Adrenal gland (tissue), 12 donors: ENCODE data around the gene IGDCC3. TPM values are rescaled to one million over a fixed set of nuclear protein-coding genes. Genes with fewer than 3 reads are reported as not detected.

Experiments
- DNase-seq, 7 donors: peaks; one replicate each; pipeline ENCODE4 v3.0.0-alpha.2; 2019 to 2020
- H3K27ac ChIP-seq, 5 donors: fragments of 200-600 bp; sonication (generic) in 4 of 5; 1 replicate in 3 of 5; 2 replicates in 2 of 5; pipeline versions ENCODE4 v1.5.1 to v1.8.0; 2016 to 2020; ENCODE audit warnings: mild to moderate bottlenecking in 1 of 5
- H3K27me3 ChIP-seq: fragments of 200-600 bp; 2 replicates; pipeline ENCODE4 v1.8.0; 2021
- H3K36me3 ChIP-seq, 2 donors: fragments of 200-600 bp; replicated peaks in 1 of 2; 1 replicate in 1 of 2; 2 replicates in 1 of 2; pipeline versions ENCODE4 v1.5.1 to v1.8.0; 2018 to 2022
- H3K4me1 ChIP-seq, 2 donors: fragments of 200-600 bp; replicated peaks in 1 of 2; 1 replicate in 1 of 2; 2 replicates in 1 of 2; pipeline versions ENCODE4 v1.5.1 to v1.8.0; 2018 to 2021
- H3K4me3 ChIP-seq, 4 donors: fragments of 200-600 bp; sonication (generic) in 3 of 4; one replicate each; pipeline ENCODE4 v1.5.1; 2016 to 2018
- H3K9me3 ChIP-seq, 3 donors: fragments of 200-600 bp; sonication (generic) in 1 of 3; replicated peaks in 1 of 3; 1 replicate in 2 of 3; 2 replicates in 1 of 3; pipeline versions ENCODE4 v1.5.1 to v1.8.0; 2016 to 2021
- POLR2A ChIP-seq, 2 donors: fragments of 450-650 bp; IDR thresholded peaks; one replicate each; pipeline ENCODE4 v1.6.1; 2017; ENCODE audit warnings: antibody characterized with exemption in 2 of 2, mild to moderate bottlenecking in 2 of 2, moderate library complexity in 1 of 2
- WGBS, 4 donors: extraction: QIAGEN DNeasy Blood & Tissue Kit in 2 of 4; methylation state at CpG; one replicate each; pipeline versions ENCODE4 v1.1.5 to v1.1.7; 2013 to 2017; 5-methylcytosine and 5-hydroxymethylcytosine counted together
- intact Hi-C, 2 donors: fragments of 100-400 bp; cut with DNase I; formaldehyde crosslinking; loops; one replicate each; pipeline versions ENCODE4 v1.14.1 to v1.15.0; 2022 to 2023
- polyA plus RNA-seq, 3 donors: library from polyadenylated mRNA; stranded (reverse); fragments of 200-250 nt in 2 of 3; fragments of 350-450 nt in 1 of 3; fragmentation: Illumina TruSeq in 1 of 3; extraction: RNeasy Lipid Tissue Mini Kit (QIAGEN cat#74804) in 1 of 3; gene quantifications; one replicate each; pipeline ENCODE4 v1.2.3, GENCODE V29; 2013 to 2014
- total RNA-seq, 9 donors: library from RNA; depleted of rRNA in 4 of 9; stranded (reverse); fragments of >200 nt in 4 of 9; fragments of 120-200 nt in 1 of 9; fragmentation: NEBNext Ultra II Directional in 1 of 9; extraction: Animal tissue kit (Norgen Biotek cat#: 25700) in 1 of 9; gene quantifications; one replicate each; pipeline versions ENCODE4 v1.1.0 to v1.2.4, GENCODE V29; 2013 to 2023
- TF ChIP-seq, protein P1 (sequence below), 6 experiments: fragments of 450-650 bp in 4 of 6; fragments of 200-600 bp in 2 of 6; sonication (generic) in 1 of 6; IDR thresholded peaks; 1 replicate in 5 of 6; 2 replicates in 1 of 6; pipeline versions ENCODE4 v1.5.1 to v1.8.0; 2016 to 2021; ENCODE audit warnings: antibody characterized with exemption in 6 of 6, mild to moderate bottlenecking in 2 of 6, moderate library complexity in 1 of 6
- donor health status: healthy with polysubstance abuse.
- donor health status: Bipolar disorder and iron deficiency.
- donor health status: DM: yes; HTN: yes; CAD: no.
- donor health status: DM: no; HTN: no; CAD: no.
- donor health status: DM: no; HTN: no; CAD: no.
- donor health status: DM: yes; HTN: yes; CAD: no.

Gene IGDCC3
- total and polyA plus RNA-seq, 12 donors: 0.13 to 0.39 (median 0.29) TPM; not detected in 7

- Histone ChIP-seq H3K36me3 (peaks cover 0 to 7% of the 10 kb centered on the region in 2 donors), H3K4me3 (no peak overlapping the region), H3K4me1 (peaks cover 0 to 6% of the 10 kb centered on the region in 2 donors), H3K27me3 (no peaks in the 10 kb centered on the region), H3K9me3 (no peaks in the 10 kb centered on the region), H3K27ac (no peak overlapping the region)
- intact Hi-C loops: loop anchor here in 1 of 2 donors (5.0 kb wide), 1 partner anchor 70 kb away; no protein-coding TSS in a partner anchor
- no peak for TF ChIP-seq POLR2A (IDR thresholded peaks at IDR 0.05)
- TF ChIP-seq, protein P1, sequence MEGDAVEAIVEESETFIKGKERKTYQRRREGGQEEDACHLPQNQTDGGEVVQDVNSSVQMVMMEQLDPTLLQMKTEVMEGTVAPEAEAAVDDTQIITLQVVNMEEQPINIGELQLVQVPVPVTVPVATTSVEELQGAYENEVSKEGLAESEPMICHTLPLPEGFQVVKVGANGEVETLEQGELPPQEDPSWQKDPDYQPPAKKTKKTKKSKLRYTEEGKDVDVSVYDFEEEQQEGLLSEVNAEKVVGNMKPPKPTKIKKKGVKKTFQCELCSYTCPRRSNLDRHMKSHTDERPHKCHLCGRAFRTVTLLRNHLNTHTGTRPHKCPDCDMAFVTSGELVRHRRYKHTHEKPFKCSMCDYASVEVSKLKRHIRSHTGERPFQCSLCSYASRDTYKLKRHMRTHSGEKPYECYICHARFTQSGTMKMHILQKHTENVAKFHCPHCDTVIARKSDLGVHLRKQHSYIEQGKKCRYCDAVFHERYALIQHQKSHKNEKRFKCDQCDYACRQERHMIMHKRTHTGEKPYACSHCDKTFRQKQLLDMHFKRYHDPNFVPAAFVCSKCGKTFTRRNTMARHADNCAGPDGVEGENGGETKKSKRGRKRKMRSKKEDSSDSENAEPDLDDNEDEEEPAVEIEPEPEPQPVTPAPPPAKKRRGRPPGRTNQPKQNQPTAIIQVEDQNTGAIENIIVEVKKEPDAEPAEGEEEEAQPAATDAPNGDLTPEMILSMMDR (IDR thresholded peaks at IDR 0.05): no peak
- no peak for DNase-seq
- 80 to 100% (median 93%) methylated on average over 3 to 6 of the region's 6 CpGs for WGBS, 4 donors
Observed at GRCh38 chr15:65386886-65387285, 9.1 kb upstream of the IGDCC3 start.

- Histone ChIP-seq H3K4me3 (no peak overlapping the region), H3K4me1 (peaks cover 0 to 6% of the 10 kb centered on the region in 2 donors), H3K27me3 (no peaks in the 10 kb centered on the region), H3K9me3 (no peaks in the 10 kb centered on the region), H3K27ac (peak overlapping the region in 1 of 5 donors; percentile 28), H3K36me3 (peaks cover 0 to 7% of the 10 kb centered on the region in 2 donors)
- TF ChIP-seq, protein P1 (IDR thresholded peaks at IDR 0.05): no peak
- no peak for TF ChIP-seq POLR2A (IDR thresholded peaks at IDR 0.05)
- intact Hi-C loops: loop anchor here in 1 of 2 donors (5.0 kb wide), 1 partner anchor 69 kb away; no protein-coding TSS in a partner anchor
- 74 to 78% (median 76%) methylated on average over 4 to 6 of the region's 6 CpGs for WGBS, 4 donors
- DNase-seq: no peak
Observed at GRCh38 chr15:65386376-65386775, 8.6 kb upstream of the IGDCC3 start.

DNA sequence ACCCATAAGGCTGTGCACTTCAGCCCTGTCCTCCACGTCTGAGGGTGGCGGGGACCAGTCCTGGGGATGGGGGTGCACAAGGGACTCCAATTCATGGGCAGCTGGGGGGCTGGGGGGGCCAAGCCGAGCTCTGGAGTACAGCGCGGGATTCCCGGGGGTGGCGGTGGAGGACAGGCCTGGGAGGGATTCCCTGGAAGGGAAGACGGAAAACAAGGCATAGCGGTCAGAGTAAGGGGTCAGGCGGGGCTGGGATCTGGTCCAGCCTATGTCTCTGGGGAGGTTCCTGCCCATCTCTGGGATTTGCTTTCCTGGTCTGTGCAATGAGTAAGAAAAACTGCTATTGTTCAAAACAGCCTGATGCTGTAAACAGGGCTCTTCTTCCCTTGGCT lies 8.1 kb upstream of the IGDCC3 start:
- H3K4me1 ChIP-seq: peaks cover 0 to 6% of the 10 kb centered on the region in 2 donors
- 27 to 73% (median 39%) methylated on average over 7 to 10 of the region's 10 CpGs for WGBS, 4 donors
- TF ChIP-seq, protein P1 (IDR thresholded peaks at IDR 0.05): no peak
- no peak for TF ChIP-seq POLR2A (IDR thresholded peaks at IDR 0.05)
- no peak overlapping the region for H3K4me3 ChIP-seq
- peaks cover 0 to 7% of the 10 kb centered on the region in 2 donors for H3K36me3 ChIP-seq
- no peaks in the 10 kb centered on the region for H3K9me3 ChIP-seq
- intact Hi-C loops: loop anchor here (2.0 to 5.0 kb wide), 2 partner anchors 67 to 69 kb away; no protein-coding TSS in a partner anchor
- no peaks in the 10 kb centered on the region for H3K27me3 ChIP-seq
- H3K27ac ChIP-seq: peak overlapping the region in 1 of 5 donors; percentile 28
- peak in 1 of 7 donors; percentile 44 for DNase-seq

GRCh38 chr15:65384895-65385869 lies 7.4 kb upstream of the IGDCC3 start:
- Histone ChIP-seq H3K9me3 (no peaks in the 10 kb centered on the region), H3K27ac (peak overlapping the region in 1 of 5 donors; percentile 38), H3K36me3 (peaks cover 0 to 7% of the 10 kb centered on the region in 2 donors), H3K4me1 (peaks cover 0 to 6% of the 10 kb centered on the region in 2 donors), H3K4me3 (peak overlapping the region in 2 of 4 donors; percentile 17 to 19), H3K27me3 (no peaks in the 10 kb centered on the region)
- peak in 1 of 2 donors; percentile 4 for TF ChIP-seq POLR2A (IDR thresholded peaks at IDR 0.05)
- TF ChIP-seq, protein P1 (IDR thresholded peaks at IDR 0.05): peak; percentile 86 to 92 (median 90)
- 23 to 37% (median 31%) methylated on average over 23 to 43 of the region's 43 CpGs for WGBS, 4 donors
- intact Hi-C loops: loop anchor here (2.0 to 5.0 kb wide), 2 partner anchors 66 to 68 kb away; no protein-coding TSS in a partner anchor
- peak; percentile 80 to 95 (median 85) for DNase-seq
